Kasumi-1 (cell line): ENCODE data around the gene UBE2I.
"Not testable (repeated sequence)": the region's sequence is repeated elsewhere in the genome, so short reads cannot be mapped to it uniquely, and the experiment has no call there.

ENCODE experiments used
- DNase-seq, 2 experiments: peaks; one replicate each; lab custom pipeline; 2025; lab: John Stamatoyannopoulos, UW

The UBE2I gene

GRCh38 chr16:1293921-1294656 lies 15.3 kb upstream of the UBE2I start:
- DNase-seq, result no peak

- DNase-seq, result no peak
These were observed 14.0 kb upstream of the UBE2I start for GRCh38 chr16:1295465-1295864.

- DNase-seq, result not testable (repeated sequence)
These were observed 12.8 kb upstream of the UBE2I start for GRCh38 chr16:1296688-1297017.

GRCh38 chr16:1297018-1297696 lies 12.3 kb upstream of the UBE2I start:
- no peak for DNase-seq

- no peak for DNase-seq
These were observed 11.0 kb upstream of the UBE2I start for GRCh38 chr16:1298406-1298805.

- no peak for DNase-seq
These were observed 10.2 kb upstream of the UBE2I start for GRCh38 chr16:1299012-1299867.

GRCh38 chr16:1299868-1300203 lies 9.6 kb upstream of the UBE2I start:
- DNase-seq, result no peak

- peak; percentile 3 to 6 for DNase-seq
These were observed 8.6 kb upstream of the UBE2I start for GRCh38 chr16:1300664-1301476.

- DNase-seq, result no peak
These were observed 7.9 kb upstream of the UBE2I start for GRCh38 chr16:1301562-1301961.

GRCh38 chr16:1305823-1306222 lies 3.6 kb upstream of the UBE2I start:
- DNase-seq, result no peak

GRCh38 chr16:1306334-1306733 lies 3.1 kb upstream of the UBE2I start:
- no peak for DNase-seq

GRCh38 chr16:1308036-1308976 lies 1.1 kb upstream of the UBE2I start:
- peak in 1 of 2 experiments; percentile 3 for DNase-seq

- no peak for DNase-seq
These were observed 724 bp downstream of the UBE2I start for GRCh38 chr16:1309888-1310831.

- no peak for DNase-seq
These were observed 1.4 kb downstream of the UBE2I start for GRCh38 chr16:1310832-1311200.

GRCh38 chr16:1311212-1311737 lies 1.8 kb downstream of the UBE2I start:
- no peak for DNase-seq

- no peak for DNase-seq
These were observed 2.5 kb downstream of the UBE2I start for GRCh38 chr16:1311738-1312466.

- no peak for DNase-seq
These were observed 3.0 kb downstream of the UBE2I start for GRCh38 chr16:1312467-1312816.

- no peak for DNase-seq
These were observed 3.5 kb downstream of the UBE2I start for GRCh38 chr16:1312903-1313302.
